ENCODE results near the gene CALCB.
"Not testable (repeated sequence)": the region's sequence is repeated elsewhere in the genome, so short reads cannot be mapped to it uniquely, and the experiment has no call there.

Gene CALCB, protein sequence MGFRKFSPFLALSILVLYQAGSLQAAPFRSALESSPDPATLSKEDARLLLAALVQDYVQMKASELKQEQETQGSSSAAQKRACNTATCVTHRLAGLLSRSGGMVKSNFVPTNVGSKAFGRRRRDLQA

DNA sequence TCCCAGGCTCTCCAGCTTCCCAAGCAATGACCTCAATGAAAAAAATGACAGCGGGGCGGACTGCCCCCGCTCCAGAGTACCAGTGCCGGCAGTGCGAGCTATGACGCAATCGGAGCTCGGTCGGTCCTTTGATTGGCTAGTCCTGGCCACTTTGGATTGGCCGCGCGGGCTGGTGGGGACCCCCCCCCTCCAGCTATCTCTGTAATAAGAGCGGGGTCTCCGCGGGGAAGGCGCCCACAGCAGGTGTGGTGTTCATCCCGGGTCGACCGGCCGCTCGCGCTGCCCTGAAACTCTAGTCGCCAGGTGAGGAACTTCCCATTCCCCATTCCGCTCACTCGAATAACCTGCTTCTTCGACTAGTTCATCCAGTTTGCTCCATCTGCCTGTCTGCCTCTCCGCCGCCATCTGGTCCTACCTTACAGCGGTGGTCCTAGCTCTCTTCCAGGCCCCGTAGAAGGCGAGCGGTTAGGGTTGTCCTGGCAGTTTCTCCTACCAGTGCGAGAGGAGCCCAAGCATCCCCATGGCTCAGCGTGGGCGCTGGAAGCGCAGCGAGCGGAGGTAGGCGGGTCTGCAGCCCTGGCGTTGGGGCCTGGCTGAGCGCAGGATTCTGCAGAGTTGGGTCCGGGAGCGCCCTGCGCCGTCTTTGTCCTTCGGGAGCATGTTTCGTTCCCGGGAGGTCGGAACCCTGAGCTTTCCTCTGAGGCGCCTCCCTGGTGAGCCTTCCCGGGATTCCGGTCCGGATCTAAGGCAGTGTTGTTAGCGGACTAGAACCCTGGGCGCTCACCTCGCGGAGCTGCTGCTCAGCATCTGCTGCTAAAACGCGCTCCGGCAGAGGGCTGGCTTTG is at the start of gene CALCB:
Gene CALCB (plus strand): TSS at position 233 of the 845 bp plus-strand sequence. CDS start 1,126 bp downstream, outside the sequence.
- Mint-ChIP-seq H3K36me3 (ENCODE audit: low read depth) (no peaks in the 10 kb centered on the region), H3K27me3 (ENCODE audit: low read depth) (peaks cover 46% of the 10 kb centered on the region), H3K27ac (no peak within 1 kb of the TSS), H3K4me1 (ENCODE audit: low read depth) (peaks cover 17% of the 10 kb centered on the region), H3K9me3 (peaks cover 9% of the 10 kb centered on the region), H3K4me3 (peak within 1 kb of the TSS; percentile 71)

DNA sequence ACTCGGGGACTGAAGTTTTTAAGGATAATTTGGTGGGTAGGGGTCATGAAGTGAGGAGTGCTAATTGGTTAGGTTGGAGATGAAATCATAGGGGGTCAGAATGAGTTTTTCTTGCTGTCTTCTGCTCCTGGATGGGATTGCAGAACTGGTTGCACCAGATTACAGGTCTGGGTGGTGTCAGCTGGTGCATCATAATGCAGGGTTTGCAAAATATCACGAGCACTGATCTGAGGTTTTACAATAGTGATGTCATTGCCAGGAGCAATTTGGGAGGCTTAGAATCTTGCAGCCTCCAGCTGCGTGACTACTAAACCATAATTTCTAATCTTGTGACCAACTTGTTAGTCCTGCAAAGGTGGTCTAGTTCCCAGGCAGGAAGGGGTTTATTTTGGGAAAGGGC is 46.4 kb upstream of the CALCB start:
- no peaks in the 10 kb centered on the region for H3K36me3 Mint-ChIP-seq (ENCODE audit: low read depth)
- H3K4me3 Mint-ChIP-seq = no peak overlapping the region
- H3K27me3 Mint-ChIP-seq (ENCODE audit: low read depth) = peaks cover 50% of the 10 kb centered on the region
- H3K27ac Mint-ChIP-seq = no peak overlapping the region
- H3K9me3 Mint-ChIP-seq = no peaks in the 10 kb centered on the region
- peaks cover 2% of the 10 kb centered on the region for H3K4me1 Mint-ChIP-seq (ENCODE audit: low read depth)

DNA sequence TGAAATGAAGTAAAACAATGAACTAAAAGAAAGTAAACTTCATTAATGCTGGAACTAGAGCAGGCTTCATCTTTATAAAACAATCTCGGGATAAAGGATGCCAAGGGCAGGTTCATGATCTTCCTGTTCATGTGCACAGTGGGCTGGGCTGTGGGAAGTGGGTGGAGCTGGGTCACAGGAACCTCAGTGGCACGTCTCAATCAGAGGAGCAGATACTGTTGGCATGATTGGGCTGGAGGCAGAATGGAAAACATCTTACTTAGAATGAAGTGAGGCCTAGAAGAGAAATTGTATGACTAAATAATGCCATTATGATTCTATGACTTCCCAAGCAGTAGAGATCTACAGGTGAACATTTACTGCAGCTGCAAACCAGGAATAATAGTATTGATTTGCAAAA is 45.4 kb upstream of the CALCB start:
- H3K4me1 Mint-ChIP-seq (ENCODE audit: low read depth) = peaks cover 2% of the 10 kb centered on the region
- no peaks in the 10 kb centered on the region for H3K36me3 Mint-ChIP-seq (ENCODE audit: low read depth)
- H3K9me3 Mint-ChIP-seq = no peaks in the 10 kb centered on the region

DNA sequence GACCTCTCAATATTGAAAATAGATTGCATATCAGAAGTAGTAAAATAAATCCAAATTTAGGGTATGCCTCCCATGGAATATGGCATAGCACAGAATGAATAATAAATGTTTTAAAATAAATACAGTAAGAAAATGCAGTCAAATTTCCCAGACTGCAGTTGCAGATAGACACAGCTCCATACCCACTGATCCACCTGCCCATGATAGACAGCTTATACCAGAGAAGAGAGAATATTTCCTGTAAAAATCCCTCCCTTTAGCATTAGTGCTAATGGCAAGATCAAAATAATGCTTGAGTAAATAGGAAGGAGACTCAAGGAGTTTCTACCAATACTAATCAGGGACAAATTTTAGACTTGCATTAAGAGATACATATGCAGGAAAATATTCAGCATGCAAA is 45.0 kb upstream of the CALCB start:
- no peaks in the 10 kb centered on the region for H3K36me3 Mint-ChIP-seq (ENCODE audit: low read depth)
- no peaks in the 10 kb centered on the region for H3K9me3 Mint-ChIP-seq
- peaks cover 58% of the 10 kb centered on the region for H3K27me3 Mint-ChIP-seq (ENCODE audit: low read depth)
- H3K4me1 Mint-ChIP-seq (ENCODE audit: low read depth) = peaks cover 2% of the 10 kb centered on the region
- H3K27ac Mint-ChIP-seq = no peak overlapping the region
- no peak overlapping the region for H3K4me3 Mint-ChIP-seq

More for the DNA sequence above, 45.4 kb upstream of the CALCB start:
- Mint-ChIP-seq H3K4me3 (no peak overlapping the region), H3K27me3 (ENCODE audit: low read depth) (peaks cover 53% of the 10 kb centered on the region), H3K27ac (no peak overlapping the region)

DNA sequence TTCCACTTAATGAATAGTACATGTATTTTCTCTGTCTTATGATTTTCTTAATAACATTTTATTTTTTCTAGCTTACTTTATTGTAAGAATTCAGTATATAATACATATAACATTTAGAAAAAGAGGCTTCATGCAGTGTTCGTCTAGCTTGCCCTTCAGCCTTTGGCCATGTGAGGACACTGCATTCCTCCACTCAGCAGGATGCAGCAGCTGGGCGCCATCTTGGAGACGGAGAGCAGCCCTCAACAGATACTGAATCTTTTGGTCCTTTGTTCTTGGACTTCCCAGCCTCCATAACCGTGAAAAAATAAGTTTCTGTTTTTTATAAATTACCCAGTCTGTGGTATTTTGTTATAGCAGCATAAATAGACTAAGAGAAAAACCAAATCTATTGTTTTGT is 41.4 kb upstream of the CALCB start:
- H3K36me3 Mint-ChIP-seq (ENCODE audit: low read depth); H3K4me3 Mint-ChIP-seq; H3K4me1 Mint-ChIP-seq (ENCODE audit: low read depth); H3K27ac Mint-ChIP-seq; H3K9me3 Mint-ChIP-seq: not testable (repeated sequence)
- peaks cover 44% of the 10 kb centered on the region for H3K27me3 Mint-ChIP-seq (ENCODE audit: low read depth)

DNA sequence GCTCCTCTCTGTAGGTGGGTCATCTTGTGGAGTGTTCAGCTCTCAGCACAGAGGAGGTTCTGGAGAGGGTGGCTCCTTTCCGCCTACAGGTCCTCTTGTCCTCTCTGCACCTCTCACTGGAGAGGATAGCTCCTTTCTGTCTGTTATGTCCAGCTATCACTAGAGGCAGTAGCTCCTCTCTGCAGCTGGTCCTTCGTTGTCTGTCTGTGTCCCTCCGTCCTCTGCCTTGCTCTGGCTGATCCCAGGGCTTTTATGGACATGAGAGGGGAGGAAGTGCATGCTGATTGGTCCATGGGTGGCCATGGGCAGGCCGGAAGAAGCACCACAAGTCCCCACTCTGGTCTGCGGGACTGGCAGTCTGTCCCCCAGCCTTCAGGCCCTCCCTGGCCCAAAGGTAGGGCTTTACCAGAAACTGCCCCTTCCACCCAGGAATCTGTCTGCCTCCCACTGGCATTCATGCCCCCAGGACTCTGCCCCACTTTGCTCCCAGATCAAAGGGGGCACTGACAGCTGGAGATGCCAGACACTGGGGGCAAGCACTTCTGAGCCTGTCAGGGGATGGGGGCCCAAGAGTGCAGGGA is 38.6 kb upstream of the CALCB start:
- H3K27me3 Mint-ChIP-seq (ENCODE audit: low read depth) = peaks cover 33% of the 10 kb centered on the region
- H3K27ac Mint-ChIP-seq = no peak overlapping the region
- H3K36me3 Mint-ChIP-seq (ENCODE audit: low read depth) = no peaks in the 10 kb centered on the region
- H3K4me1 Mint-ChIP-seq (ENCODE audit: low read depth) = no peaks in the 10 kb centered on the region
- H3K9me3 Mint-ChIP-seq = no peaks in the 10 kb centered on the region
- H3K4me3 Mint-ChIP-seq = no peak overlapping the region

DNA sequence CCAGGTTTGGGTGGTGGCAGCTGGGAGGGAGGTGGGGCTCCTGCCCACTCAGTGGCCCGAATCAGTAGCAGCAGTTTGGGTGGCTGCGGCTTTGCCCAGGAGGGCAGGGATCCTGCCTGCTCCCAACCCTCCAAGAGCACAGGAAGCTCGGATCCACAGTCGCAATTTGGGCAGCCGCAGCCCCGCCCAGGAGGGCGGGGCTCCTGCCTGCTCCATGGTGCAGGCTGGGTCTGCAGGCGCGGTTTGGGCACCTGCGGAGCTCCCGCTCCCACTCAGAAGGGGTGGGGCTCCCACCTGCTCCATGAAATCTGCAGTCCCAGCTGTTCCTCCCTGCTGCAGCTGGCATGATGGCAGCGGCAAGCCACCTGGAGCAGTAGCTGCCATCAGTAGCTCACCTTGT is 38.1 kb upstream of the CALCB start:
- Mint-ChIP-seq H3K36me3 (ENCODE audit: low read depth) (no peaks in the 10 kb centered on the region), H3K4me1 (ENCODE audit: low read depth) (no peaks in the 10 kb centered on the region), H3K4me3 (no peak overlapping the region), H3K27me3 (ENCODE audit: low read depth) (peaks cover 28% of the 10 kb centered on the region), H3K27ac (no peak overlapping the region), H3K9me3 (no peaks in the 10 kb centered on the region)

DNA sequence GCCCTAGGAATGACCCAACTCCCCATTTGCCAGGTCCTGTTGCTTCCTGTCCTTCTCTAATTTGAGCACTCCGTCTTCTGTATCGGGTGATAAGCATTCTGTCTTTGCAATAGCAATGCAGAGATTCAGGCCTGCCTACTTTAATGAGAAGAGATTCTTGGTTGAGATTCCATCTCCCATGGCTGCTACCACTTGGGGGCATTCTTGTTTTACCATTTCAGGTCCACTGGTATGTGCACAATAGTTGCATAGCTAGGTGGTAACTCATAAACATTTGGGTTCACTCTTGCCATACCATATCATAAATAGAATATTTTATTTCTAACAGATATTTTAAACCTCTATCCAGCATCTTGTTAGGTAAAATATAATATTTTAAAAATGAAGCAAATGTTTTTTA is 34.4 kb upstream of the CALCB start:
- H3K9me3 Mint-ChIP-seq = no peaks in the 10 kb centered on the region
- H3K27me3 Mint-ChIP-seq (ENCODE audit: low read depth) = peaks cover 18% of the 10 kb centered on the region
- no peak overlapping the region for H3K27ac Mint-ChIP-seq
- no peaks in the 10 kb centered on the region for H3K4me1 Mint-ChIP-seq (ENCODE audit: low read depth)
- no peaks in the 10 kb centered on the region for H3K36me3 Mint-ChIP-seq (ENCODE audit: low read depth)
- no peak overlapping the region for H3K4me3 Mint-ChIP-seq

DNA sequence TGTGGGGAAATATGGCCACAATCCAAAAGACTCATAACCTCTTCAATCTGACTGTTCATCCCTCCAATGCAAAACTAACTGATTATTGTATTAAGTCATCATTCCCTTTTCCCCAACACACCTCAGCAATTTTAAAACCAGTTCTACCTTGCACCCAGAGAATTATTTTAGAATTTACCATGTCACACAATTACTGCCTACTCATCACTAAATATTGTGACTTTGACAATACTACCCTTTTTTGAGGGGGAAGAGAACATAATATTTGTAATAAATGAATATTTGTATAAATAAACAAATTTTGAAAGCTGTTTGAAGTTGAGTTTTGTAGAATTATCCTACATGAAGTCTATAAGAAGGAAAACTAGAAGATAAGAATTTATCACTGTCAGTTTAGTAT is 28.2 kb upstream of the CALCB start:
- no peaks in the 10 kb centered on the region for H3K4me1 Mint-ChIP-seq (ENCODE audit: low read depth)
- H3K4me3 Mint-ChIP-seq = no peak overlapping the region
- H3K27me3 Mint-ChIP-seq (ENCODE audit: low read depth) = peaks cover 15% of the 10 kb centered on the region
- no peaks in the 10 kb centered on the region for H3K36me3 Mint-ChIP-seq (ENCODE audit: low read depth)
- no peaks in the 10 kb centered on the region for H3K9me3 Mint-ChIP-seq
- no peak overlapping the region for H3K27ac Mint-ChIP-seq

DNA sequence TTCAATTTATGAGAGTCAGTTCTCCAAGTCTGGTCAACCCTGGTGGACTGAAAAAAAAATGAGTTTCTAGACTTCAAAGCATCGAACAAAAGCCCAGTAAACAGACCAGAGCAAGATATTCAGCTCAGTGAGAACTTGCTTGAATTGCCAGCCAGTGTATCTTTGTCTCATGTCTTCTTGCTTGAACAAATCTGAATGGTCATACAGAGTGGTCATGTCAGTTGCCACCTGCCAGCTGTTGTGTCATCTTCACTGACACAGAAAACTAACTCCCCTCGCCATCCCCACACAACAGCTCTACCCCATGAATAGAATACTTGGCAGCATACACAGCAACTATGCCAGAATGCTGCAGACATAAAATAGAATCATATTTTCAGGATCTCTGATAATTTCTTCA is 27.5 kb upstream of the CALCB start:
- Mint-ChIP-seq H3K36me3 (ENCODE audit: low read depth) (no peaks in the 10 kb centered on the region), H3K4me1 (ENCODE audit: low read depth) (no peaks in the 10 kb centered on the region), H3K27ac (no peak overlapping the region), H3K4me3 (no peak overlapping the region), H3K9me3 (no peaks in the 10 kb centered on the region), H3K27me3 (ENCODE audit: low read depth) (peaks cover 12% of the 10 kb centered on the region)

DNA sequence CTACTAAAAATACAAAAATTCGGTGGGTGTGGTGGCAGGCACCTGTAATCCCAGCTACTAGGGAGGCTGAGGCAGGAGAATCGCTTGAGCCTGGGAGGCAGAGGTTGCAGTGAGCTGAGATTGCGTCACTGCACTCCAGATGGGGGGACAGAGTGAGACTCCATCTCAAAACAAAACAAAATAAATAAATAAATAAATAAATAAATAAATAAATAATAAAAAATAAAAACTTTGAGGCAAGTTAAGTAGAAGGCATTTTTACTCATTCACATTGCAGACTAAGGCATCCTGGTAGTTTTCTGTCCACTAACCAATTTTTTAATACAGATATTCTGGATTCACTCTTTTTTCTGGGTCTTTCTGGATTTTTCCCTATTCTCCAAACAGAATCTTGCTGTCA is 26.7 kb upstream of the CALCB start:
- H3K27ac Mint-ChIP-seq; H3K4me3 Mint-ChIP-seq; H3K4me1 Mint-ChIP-seq (ENCODE audit: low read depth); H3K9me3 Mint-ChIP-seq; H3K36me3 Mint-ChIP-seq (ENCODE audit: low read depth): not testable (repeated sequence)
- H3K27me3 Mint-ChIP-seq (ENCODE audit: low read depth) = peaks cover 11% of the 10 kb centered on the region

DNA sequence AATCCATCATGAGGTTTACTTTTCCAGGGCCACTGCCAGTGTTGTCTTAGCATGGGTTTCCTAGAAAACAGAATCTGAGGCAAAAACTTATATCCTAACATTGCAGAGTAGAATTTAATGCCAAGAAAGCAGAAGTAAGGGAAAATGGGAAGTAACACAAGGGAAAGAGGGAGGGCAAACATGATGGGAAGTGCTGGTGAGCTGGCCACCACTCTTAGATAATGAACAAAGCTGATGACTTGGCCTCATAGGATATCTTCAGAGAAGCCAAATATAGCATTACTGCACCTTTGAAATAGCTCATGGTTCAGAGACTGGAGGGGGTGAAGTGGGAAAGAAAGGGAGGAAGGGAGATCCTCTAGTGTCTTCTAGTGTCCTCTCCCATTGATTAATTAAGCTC is 24.8 kb upstream of the CALCB start:
- peaks cover 11% of the 10 kb centered on the region for H3K27me3 Mint-ChIP-seq (ENCODE audit: low read depth)
- no peaks in the 10 kb centered on the region for H3K36me3 Mint-ChIP-seq (ENCODE audit: low read depth)
- no peak overlapping the region for H3K4me3 Mint-ChIP-seq
- H3K4me1 Mint-ChIP-seq (ENCODE audit: low read depth) = no peaks in the 10 kb centered on the region
- H3K27ac Mint-ChIP-seq = no peak overlapping the region
- H3K9me3 Mint-ChIP-seq = no peaks in the 10 kb centered on the region

DNA sequence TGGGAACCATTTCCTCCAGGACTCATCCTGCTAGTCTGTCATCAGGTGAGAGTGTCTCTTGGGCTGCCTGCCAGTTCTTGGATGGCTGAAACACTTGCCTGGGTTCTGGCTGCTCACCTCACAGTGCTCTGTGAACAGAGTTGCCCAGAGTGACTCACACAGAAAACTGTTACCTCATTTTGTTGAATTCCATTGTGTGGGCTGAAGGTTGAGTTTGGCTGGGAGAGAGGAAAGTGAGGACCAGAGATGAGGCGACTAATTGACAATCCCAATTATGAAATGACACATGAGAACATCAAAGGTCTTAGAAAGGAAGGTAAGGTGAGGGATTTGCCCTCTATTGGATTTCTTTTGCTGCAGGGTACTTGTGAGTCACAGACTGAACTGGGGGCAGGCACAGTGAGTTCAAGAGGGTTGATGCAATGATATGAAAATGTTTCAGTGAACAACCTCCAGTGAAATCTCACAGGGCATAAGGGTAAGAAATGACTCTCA is 20.2 kb upstream of the CALCB start:
- Mint-ChIP-seq H3K9me3 (no peaks in the 10 kb centered on the region), H3K27ac (no peak overlapping the region), H3K36me3 (ENCODE audit: low read depth) (no peaks in the 10 kb centered on the region), H3K4me3 (no peak overlapping the region), H3K4me1 (ENCODE audit: low read depth) (no peaks in the 10 kb centered on the region), H3K27me3 (ENCODE audit: low read depth) (no peaks in the 10 kb centered on the region)

DNA sequence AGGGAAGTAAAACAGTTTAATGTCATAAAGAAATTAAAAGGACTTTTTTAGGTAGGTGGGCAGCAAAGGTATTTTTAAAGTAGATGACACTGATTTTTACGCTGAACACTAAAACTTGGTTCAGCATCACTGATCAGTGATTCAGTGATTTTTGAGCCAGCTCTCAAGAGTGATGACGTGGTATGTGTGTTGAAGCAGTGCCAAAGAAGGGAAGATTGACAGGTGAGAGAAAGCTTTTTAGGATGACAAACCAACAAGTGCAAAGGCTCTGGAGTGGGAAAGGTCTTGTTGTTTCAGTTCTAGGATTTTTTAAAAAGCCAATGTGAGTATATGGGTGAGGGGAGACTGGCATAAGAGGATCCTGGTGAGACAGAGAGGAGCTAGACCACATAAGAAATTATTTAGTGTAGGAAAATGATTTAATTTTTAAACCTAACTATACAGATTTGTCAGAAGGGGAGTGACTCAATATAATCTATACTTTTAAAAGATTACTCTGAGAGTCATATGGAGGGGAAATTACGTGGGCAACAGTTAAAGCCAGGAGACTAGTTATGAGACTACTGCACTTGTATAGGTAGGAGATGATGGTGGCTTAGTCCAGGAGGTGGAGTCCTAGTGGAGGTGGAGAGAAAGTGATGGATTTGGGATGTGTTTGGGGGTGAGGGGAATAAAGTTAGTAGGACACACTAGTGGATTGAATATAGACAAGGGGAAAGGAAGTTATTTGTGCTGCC is 17.6 kb upstream of the CALCB start:
- no peak overlapping the region for H3K27ac Mint-ChIP-seq
- no peak overlapping the region for H3K4me3 Mint-ChIP-seq
- H3K36me3 Mint-ChIP-seq (ENCODE audit: low read depth) = no peaks in the 10 kb centered on the region
- peaks cover 2% of the 10 kb centered on the region for H3K4me1 Mint-ChIP-seq (ENCODE audit: low read depth)
- H3K9me3 Mint-ChIP-seq = no peaks in the 10 kb centered on the region
- peaks cover 4% of the 10 kb centered on the region for H3K27me3 Mint-ChIP-seq (ENCODE audit: low read depth)
